Measurements from ENCODE around the gene ZNF248. TPM values are rescaled to one million over a fixed set of nuclear protein-coding genes. Genes with fewer than 3 reads are reported as not detected.

Gene ZNF248
- total and polyA plus RNA-seq, 2 donors (not counting 1 experiment from before 2014, with no cell fraction given): 6.9 to 10.9 TPM

DNA sequence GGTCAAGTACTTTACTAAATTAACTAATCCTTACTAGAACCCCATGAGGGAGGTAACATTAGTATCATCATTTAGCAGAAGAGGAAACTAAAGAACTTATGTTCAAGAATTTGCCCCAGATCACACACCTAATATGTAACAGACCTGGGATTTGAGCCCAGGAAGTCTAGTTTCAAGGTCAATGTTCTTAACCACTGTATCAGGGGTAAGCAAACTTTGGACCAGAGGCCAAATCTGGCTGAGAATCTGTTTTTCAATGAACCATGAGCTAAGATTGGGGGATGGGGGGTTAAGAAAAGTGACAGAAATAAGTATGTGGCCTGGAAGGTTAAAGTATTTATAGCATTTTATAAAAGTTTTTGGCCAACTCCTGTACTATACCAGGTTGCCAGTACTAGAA, 95.1 kb downstream of the ZNF248 start:
- Histone ChIP-seq H3K79me2 (ENCODE audit: control insufficient read depth, insufficient read depth, low read length) (no peaks in the 10 kb centered on the region), H3K4me2 (ENCODE audit: extremely low read depth, insufficient read depth, low read length) (no peak overlapping the region), H3K9me3 (ENCODE audit: control insufficient read depth, insufficient read depth, low read depth, low read length) (no peaks in the 10 kb centered on the region), H3K27me3 (ENCODE audit: control insufficient read depth, insufficient read depth, low read length) (no peaks in the 10 kb centered on the region), H3K9ac (ENCODE audit: insufficient read depth, low read length) (no peak overlapping the region), H3K4me3 (replicated peaks in 1 of 4; ENCODE audit: control extremely low read depth in 1 of 4, insufficient read depth in 1 of 4, low read depth in 3 of 4, low read length in 4 of 4) (no peak overlapping the region), H4K20me1 (ENCODE audit: control insufficient read depth, extremely low read depth, insufficient read depth, low read length) (no peaks in the 10 kb centered on the region), H3K27ac (ENCODE audit: insufficient read depth, low read length) (no peak overlapping the region), H2AFZ (ENCODE audit: low read length) (no peak overlapping the region), H3K4me1 (ENCODE audit: control insufficient read depth, extremely low read depth, insufficient read depth, low read length) (no peaks in the 10 kb centered on the region), H3K36me3 (ENCODE audit: control insufficient read depth, insufficient read depth, low read length) (no peaks in the 10 kb centered on the region)
- TF ChIP-seq, protein P1, sequence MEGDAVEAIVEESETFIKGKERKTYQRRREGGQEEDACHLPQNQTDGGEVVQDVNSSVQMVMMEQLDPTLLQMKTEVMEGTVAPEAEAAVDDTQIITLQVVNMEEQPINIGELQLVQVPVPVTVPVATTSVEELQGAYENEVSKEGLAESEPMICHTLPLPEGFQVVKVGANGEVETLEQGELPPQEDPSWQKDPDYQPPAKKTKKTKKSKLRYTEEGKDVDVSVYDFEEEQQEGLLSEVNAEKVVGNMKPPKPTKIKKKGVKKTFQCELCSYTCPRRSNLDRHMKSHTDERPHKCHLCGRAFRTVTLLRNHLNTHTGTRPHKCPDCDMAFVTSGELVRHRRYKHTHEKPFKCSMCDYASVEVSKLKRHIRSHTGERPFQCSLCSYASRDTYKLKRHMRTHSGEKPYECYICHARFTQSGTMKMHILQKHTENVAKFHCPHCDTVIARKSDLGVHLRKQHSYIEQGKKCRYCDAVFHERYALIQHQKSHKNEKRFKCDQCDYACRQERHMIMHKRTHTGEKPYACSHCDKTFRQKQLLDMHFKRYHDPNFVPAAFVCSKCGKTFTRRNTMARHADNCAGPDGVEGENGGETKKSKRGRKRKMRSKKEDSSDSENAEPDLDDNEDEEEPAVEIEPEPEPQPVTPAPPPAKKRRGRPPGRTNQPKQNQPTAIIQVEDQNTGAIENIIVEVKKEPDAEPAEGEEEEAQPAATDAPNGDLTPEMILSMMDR (conservative IDR thresholded peaks at IDR 0.05 in 1 of 2, IDR thresholded peaks at IDR 0.05 in 1 of 2; ENCODE audit: low read depth in 1 of 2, low read length in 2 of 2): no peak
- TF ChIP-seq EZH2 (IDR thresholded peaks at IDR 0.05; ENCODE audit: low read length, missing control alignments): no peak
- no peak for DNase-seq (ENCODE audit: low read depth in 2 of 2)

DNA sequence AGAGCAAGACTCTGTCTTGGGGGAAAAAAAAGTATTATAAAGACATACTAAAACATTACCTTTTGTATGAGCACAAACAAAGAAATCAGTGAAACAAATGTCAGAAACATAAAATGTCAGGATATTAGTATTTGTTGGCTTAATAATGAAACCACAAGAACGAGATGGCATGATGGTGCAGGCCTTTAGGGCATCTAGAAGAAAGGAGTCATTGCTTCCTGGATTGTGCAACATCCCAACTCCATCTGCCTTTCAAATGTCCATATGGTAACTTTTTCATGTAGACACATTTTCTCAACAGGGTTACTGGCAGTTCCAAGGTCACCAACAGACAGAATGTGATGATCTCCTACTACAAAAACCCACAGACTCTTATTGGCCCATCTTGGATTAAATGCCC, 96.6 kb downstream of the ZNF248 start:
- Histone ChIP-seq H3K27me3 (ENCODE audit: control insufficient read depth, insufficient read depth, low read length) (no peaks in the 10 kb centered on the region), H3K4me1 (ENCODE audit: control insufficient read depth, extremely low read depth, insufficient read depth, low read length) (no peaks in the 10 kb centered on the region), H3K4me3 (replicated peaks in 1 of 4; ENCODE audit: control extremely low read depth in 1 of 4, insufficient read depth in 1 of 4, low read depth in 3 of 4, low read length in 4 of 4) (no peak overlapping the region), H4K20me1 (ENCODE audit: control insufficient read depth, extremely low read depth, insufficient read depth, low read length) (no peaks in the 10 kb centered on the region), H3K79me2 (ENCODE audit: control insufficient read depth, insufficient read depth, low read length) (no peaks in the 10 kb centered on the region), H3K4me2 (ENCODE audit: extremely low read depth, insufficient read depth, low read length) (no peak overlapping the region), H2AFZ (ENCODE audit: low read length) (no peak overlapping the region), H3K36me3 (ENCODE audit: control insufficient read depth, insufficient read depth, low read length) (no peaks in the 10 kb centered on the region), H3K9ac (ENCODE audit: insufficient read depth, low read length) (no peak overlapping the region), H3K9me3 (ENCODE audit: control insufficient read depth, insufficient read depth, low read depth, low read length) (no peaks in the 10 kb centered on the region), H3K27ac (ENCODE audit: insufficient read depth, low read length) (no peak overlapping the region)
- TF ChIP-seq, protein P1 (conservative IDR thresholded peaks at IDR 0.05 in 1 of 2, IDR thresholded peaks at IDR 0.05 in 1 of 2; ENCODE audit: low read depth in 1 of 2, low read length in 2 of 2): no peak
- no peak for TF ChIP-seq EZH2 (IDR thresholded peaks at IDR 0.05; ENCODE audit: low read length, missing control alignments)
- no peak for DNase-seq (ENCODE audit: low read depth in 2 of 2)

DNA sequence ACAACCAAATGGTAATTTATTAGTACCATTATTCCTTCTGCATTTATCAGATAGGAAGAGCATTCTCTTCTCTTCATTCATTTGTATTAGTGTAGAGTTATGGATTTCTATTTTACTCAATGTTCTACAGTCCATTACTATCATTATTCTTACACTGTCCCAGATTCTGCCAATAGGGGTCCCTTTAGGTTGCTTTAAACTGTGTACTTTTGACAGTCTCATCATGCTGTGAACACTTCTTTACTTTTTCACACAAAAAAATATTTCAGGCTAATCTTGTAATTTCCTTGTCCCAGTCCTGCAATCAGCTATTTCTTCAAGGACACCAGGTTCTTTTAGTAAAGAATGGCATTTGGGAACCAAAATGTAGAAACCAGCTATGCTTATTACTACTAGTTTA, 99.3 kb downstream of the ZNF248 start:
- Histone ChIP-seq H3K9ac (ENCODE audit: insufficient read depth, low read length) (no peak overlapping the region), H4K20me1 (ENCODE audit: control insufficient read depth, extremely low read depth, insufficient read depth, low read length) (no peaks in the 10 kb centered on the region), H2AFZ (ENCODE audit: low read length) (no peak overlapping the region), H3K27ac (ENCODE audit: insufficient read depth, low read length) (no peak overlapping the region), H3K36me3 (ENCODE audit: control insufficient read depth, insufficient read depth, low read length) (no peaks in the 10 kb centered on the region), H3K4me3 (replicated peaks in 1 of 4; ENCODE audit: control extremely low read depth in 1 of 4, insufficient read depth in 1 of 4, low read depth in 3 of 4, low read length in 4 of 4) (no peak overlapping the region), H3K27me3 (ENCODE audit: control insufficient read depth, insufficient read depth, low read length) (no peaks in the 10 kb centered on the region), H3K9me3 (ENCODE audit: control insufficient read depth, insufficient read depth, low read depth, low read length) (no peaks in the 10 kb centered on the region), H3K4me1 (ENCODE audit: control insufficient read depth, extremely low read depth, insufficient read depth, low read length) (no peaks in the 10 kb centered on the region), H3K4me2 (ENCODE audit: extremely low read depth, insufficient read depth, low read length) (no peak overlapping the region), H3K79me2 (ENCODE audit: control insufficient read depth, insufficient read depth, low read length) (no peaks in the 10 kb centered on the region)
- TF ChIP-seq, protein P1 (conservative IDR thresholded peaks at IDR 0.05 in 1 of 2, IDR thresholded peaks at IDR 0.05 in 1 of 2; ENCODE audit: low read depth in 1 of 2, low read length in 2 of 2): no peak
- no peak for TF ChIP-seq EZH2 (IDR thresholded peaks at IDR 0.05; ENCODE audit: low read length, missing control alignments)
- DNase-seq (ENCODE audit: low read depth in 2 of 2): no peak
